OCI-LY1 (cell line): Measurements from ENCODE around the gene SSC5D.

Experiments
- H2AFZ ChIP-seq: fragments of 200-600 bp; sonication (generic), shearing (Covaris generic); 2 replicates; pipeline ENCODE4 v1.6.0; 2014; ENCODE audit warnings: antibody characterized with exemption, mild to moderate bottlenecking, low read length
- H3F3A ChIP-seq: fragments of 200-600 bp; sonication (generic), shearing (Covaris generic); 2 replicates; pipeline ENCODE4 v1.6.0; 2014; ENCODE audit warnings: mild to moderate bottlenecking, antibody characterized with exemption, low read length, moderate library complexity; ENCODE audit not compliant: insufficient read depth
- H3K27ac ChIP-seq: fragments of 200-600 bp; sonication (generic); 2 replicates; pipeline ENCODE4 v1.5.1; 2014; ENCODE audit warnings: low read length, mixed run types, mild to moderate bottlenecking, low read depth; ENCODE audit not compliant: poor library complexity, severe bottlenecking
- H3K27me3 ChIP-seq: fragments of 200-600 bp; sonication (generic); 2 replicates; pipeline ENCODE4 v1.6.0; 2014; ENCODE audit warnings: antibody characterized with exemption, mild to moderate bottlenecking, low read length, moderate library complexity; ENCODE audit not compliant: insufficient read depth
- H3K36me3 ChIP-seq: fragments of 200-600 bp; sonication (generic); 2 replicates; pipeline ENCODE4 v1.6.1; 2014; ENCODE audit warnings: mild to moderate bottlenecking, antibody characterized with exemption, low read length, moderate library complexity, mixed read lengths; ENCODE audit not compliant: insufficient read depth
- H3K4me1 ChIP-seq: fragments of 200-600 bp; sonication (generic); 2 replicates; pipeline ENCODE4 v1.5.1; 2014; ENCODE audit warnings: mild to moderate bottlenecking, low read length, moderate library complexity; ENCODE audit not compliant: insufficient read depth, severe bottlenecking
- H3K4me2 ChIP-seq: fragments of 200-600 bp; sonication (generic), shearing (Covaris generic); 2 replicates; pipeline ENCODE4 v1.6.1; 2014; ENCODE audit warnings: low read length
- H3K4me3 ChIP-seq: fragments of 200-600 bp; sonication (generic); 2 replicates; pipeline ENCODE4 v1.5.1; 2014; ENCODE audit warnings: low read length, low read depth, mild to moderate bottlenecking, mixed read lengths; ENCODE audit not compliant: poor library complexity, severe bottlenecking
- H3K79me2 ChIP-seq: fragments of 200-600 bp; shearing (Covaris generic); 2 replicates; pipeline ENCODE4 v1.6.1; 2016; ENCODE audit warnings: mixed run types, low read length, mixed read lengths; ENCODE audit not compliant: insufficient read depth
- H3K9ac ChIP-seq: fragments of 200-600 bp; sonication (generic), shearing (Covaris generic); 2 replicates; pipeline ENCODE4 v1.6.1; 2014; ENCODE audit warnings: mild to moderate bottlenecking, low read length, mixed read lengths
- H3K9me2 ChIP-seq: fragments of 200-600 bp; sonication (generic), shearing (Covaris generic); 2 replicates; pipeline ENCODE4 v1.6.1; 2014; ENCODE audit warnings: low read depth, mild to moderate bottlenecking, low read length, mixed read lengths
- H3K9me3 ChIP-seq: fragments of 200-600 bp; shearing (Covaris generic); 2 replicates; pipeline ENCODE4 v1.6.1; 2014; ENCODE audit warnings: low read length, mixed read lengths
- H4K20me1 ChIP-seq: fragments of 200-600 bp; sonication (generic), shearing (Covaris generic); 2 replicates; pipeline ENCODE4 v1.6.0; 2016; ENCODE audit warnings: mild to moderate bottlenecking, low read length; ENCODE audit not compliant: insufficient read depth
- CTCF ChIP-seq: fragments of 200-600 bp; sonication (generic), shearing (Covaris generic); IDR thresholded peaks from 2 replicates; pipeline ENCODE4 v1.5.1; 2017; ENCODE audit warnings: mild to moderate bottlenecking, antibody characterized with exemption, low read length, moderate library complexity, mixed read lengths
- EZH2 ChIP-seq: fragments of 200-600 bp; sonication (generic), shearing (Covaris generic); IDR thresholded peaks from 2 replicates; pipeline ENCODE4 v1.8.0; 2017; ENCODE audit warnings: borderline replicate concordance, mixed run types, mild to moderate bottlenecking, antibody characterized with exemption, low read length, moderate library complexity, mixed read lengths

Gene SSC5D

GRCh38 chr19:55461974-55462626 lies 26.1 kb upstream of the SSC5D start:
- Histone ChIP-seq H3K9ac (peak overlapping the region; percentile 61), H3K9me2 (no peaks in the 10 kb centered on the region), H3K27ac (no peak overlapping the region), H3K4me3 (peak overlapping the region; percentile 88), H3K9me3 (no peaks in the 10 kb centered on the region), H3K4me1 (peaks cover 20% of the 10 kb centered on the region), H4K20me1 (no peaks in the 10 kb centered on the region), H3F3A (no peaks in the 10 kb centered on the region), H3K36me3 (no peaks in the 10 kb centered on the region), H3K27me3 (no peaks in the 10 kb centered on the region), H3K4me2 (peak overlapping the region; percentile 78), H3K79me2 (no peaks in the 10 kb centered on the region), H2AFZ (no peak overlapping the region)
- TF ChIP-seq CTCF: no peak
- no peak for TF ChIP-seq EZH2

GRCh38 chr19:55462722-55463121 lies 25.5 kb upstream of the SSC5D start:
- Histone ChIP-seq H3K4me1 (peaks cover 20% of the 10 kb centered on the region), H3K79me2 (no peaks in the 10 kb centered on the region), H3K4me2 (no peak overlapping the region), H4K20me1 (no peaks in the 10 kb centered on the region), H3K4me3 (no peak overlapping the region), H2AFZ (no peak overlapping the region), H3K27ac (no peak overlapping the region), H3K27me3 (no peaks in the 10 kb centered on the region), H3K9ac (no peak overlapping the region), H3K9me2 (no peaks in the 10 kb centered on the region), H3K9me3 (no peaks in the 10 kb centered on the region), H3K36me3 (no peaks in the 10 kb centered on the region), H3F3A (no peaks in the 10 kb centered on the region)
- no peak for TF ChIP-seq CTCF
- TF ChIP-seq EZH2: no peak

- Histone ChIP-seq H4K20me1 (no peaks in the 10 kb centered on the region), H3K4me1 (peaks cover 20% of the 10 kb centered on the region), H3K9me3 (no peaks in the 10 kb centered on the region), H3F3A (no peaks in the 10 kb centered on the region), H2AFZ (no peak overlapping the region), H3K27ac (no peak overlapping the region), H3K4me2 (no peak overlapping the region), H3K9ac (no peak overlapping the region), H3K9me2 (no peaks in the 10 kb centered on the region), H3K79me2 (no peaks in the 10 kb centered on the region), H3K36me3 (no peaks in the 10 kb centered on the region), H3K4me3 (no peak overlapping the region), H3K27me3 (no peaks in the 10 kb centered on the region)
- no peak for TF ChIP-seq EZH2
- TF ChIP-seq CTCF: no peak
Measured at GRCh38 chr19:55463583-55464031, 24.6 kb upstream of the SSC5D start.
